NT2/D1 (cell line): Measurements from ENCODE around the gene RAB40B.

ENCODE experiments used
- SUZ12 ChIP-seq: IDR thresholded peaks from 2 replicates; pipeline ENCODE4 v1.6.1; 2011; ENCODE audit not compliant: insufficient read length, insufficient read depth; ENCODE audit errors: extremely low read depth
- YY1 ChIP-seq: IDR thresholded peaks from 2 replicates; pipeline ENCODE4 v1.6.1; 2011; ENCODE audit not compliant: insufficient read length, insufficient read depth
- ZNF274 ChIP-seq: IDR thresholded peaks from 2 replicates; pipeline ENCODE4 v1.6.1; 2011; ENCODE audit warnings: mild to moderate bottlenecking, low read depth, low read length

GRCh38 chr17:82664276-82664575, 34.3 kb downstream of the RAB40B start:
- TF ChIP-seq YY1 (no peak), ZNF274 (no peak), SUZ12 (no peak)
